ENCODE data around the gene CCNO. TPM values are rescaled to one million over a fixed set of nuclear protein-coding genes. Genes with fewer than 3 reads are reported as not detected.

The CCNO gene
- 7.1 to 8.7 TPM (median 8.6 TPM) in 5 replicates for total RNA-seq (2022; extraction: Qiagen RNA extraction; ENCODE audit: low read depth)

DNA sequence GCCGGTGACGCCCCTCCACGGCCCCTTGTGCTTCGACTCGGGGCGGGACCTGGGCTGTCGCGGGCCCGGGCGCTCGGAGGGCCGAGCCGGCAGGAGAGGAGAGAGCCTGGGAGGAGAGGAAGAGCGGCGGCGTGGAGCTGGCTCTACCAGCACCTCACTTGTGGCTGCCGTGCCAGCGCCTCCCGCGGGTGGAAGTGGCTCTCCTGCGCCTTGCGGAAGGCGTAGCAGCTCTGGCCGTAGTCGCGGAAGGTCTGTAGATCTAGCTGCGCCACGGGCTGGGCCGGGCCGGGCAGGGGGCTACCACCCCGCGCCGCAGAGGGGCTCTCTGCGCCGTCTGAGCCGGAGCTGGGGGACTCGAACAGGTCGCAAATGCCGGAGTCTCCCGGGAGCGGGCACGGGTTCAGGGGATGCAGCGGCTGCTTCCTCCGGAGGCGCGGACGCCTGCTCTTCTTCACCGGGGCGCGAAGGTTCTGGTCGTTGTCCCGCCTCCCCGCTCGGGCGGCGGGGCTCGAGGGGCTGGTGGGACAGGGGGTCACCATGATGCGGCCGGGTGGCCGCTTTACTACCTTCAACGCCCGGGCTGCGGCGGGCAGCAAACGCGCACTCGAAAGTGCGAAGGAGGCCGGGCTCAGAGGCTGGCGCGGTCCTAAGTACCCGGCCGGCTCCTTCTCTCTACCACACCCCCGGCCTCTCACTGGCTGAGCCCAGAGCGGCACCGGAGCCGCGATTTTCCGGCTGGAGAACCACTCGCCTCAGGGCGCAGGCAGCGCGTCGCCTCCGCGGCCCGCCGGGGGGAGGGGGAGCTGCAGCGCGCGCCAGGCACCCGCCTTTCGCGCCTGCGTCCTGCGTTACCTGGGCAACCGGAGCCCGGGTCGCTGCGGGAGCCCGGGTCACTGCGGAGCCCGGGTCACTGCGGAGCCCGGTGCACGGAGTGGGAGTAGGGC is at the start of gene CCNO:
Gene CCNO, minus strand, starts transcription at position 624 of the 944 bp plus-strand sequence. Its CDS starts 85 bp downstream, at position 539.

GRCh38 chr5:55226934-55227663 is 6.3 kb downstream of the CCNO start, which contains the start of gene MCIDAS:
MCIDAS (minus strand) TSS chr5:55227315; CDS start chr5:55227138, 177 bp downstream.

Other genes starting within 250 kb of the CCNO start
- not detected in 5 replicates for gene ESM1, start 248.0 kb downstream of the CCNO start, total RNA-seq (2022; extraction: Qiagen RNA extraction; ENCODE audit: low read depth)
- gene GZMK, start 209.4 kb downstream of the CCNO start, total RNA-seq (2022; extraction: Qiagen RNA extraction; ENCODE audit: low read depth), result not detected in 5 replicates
- gene GZMA, start 131.0 kb downstream of the CCNO start, total RNA-seq (2022; extraction: Qiagen RNA extraction; ENCODE audit: low read depth), result not detected in 5 replicates
- 37.5 to 49.4 TPM (median 44.5 TPM) in 5 replicates for gene GPX8, start 73.4 kb downstream of the CCNO start, total RNA-seq (2022; extraction: Qiagen RNA extraction; ENCODE audit: low read depth)
- 0.07 to 0.14 TPM (median 0.09 TPM) in 3 of 5 replicates, not detected in the others for gene CDC20B, start 60.4 kb downstream of the CCNO start, total RNA-seq (2022; extraction: Qiagen RNA extraction; ENCODE audit: low read depth)
- gene MCIDAS, start 6.3 kb downstream of the CCNO start, total RNA-seq (2022; extraction: Qiagen RNA extraction; ENCODE audit: low read depth), result 1.7 to 3.2 TPM (median 2.3 TPM) in 5 replicates
- 21.5 to 28.4 TPM (median 25.8 TPM) in 5 replicates for gene DHX29, start 74.1 kb upstream of the CCNO start, total RNA-seq (2022; extraction: Qiagen RNA extraction; ENCODE audit: low read depth)
- 35.5 to 50.1 TPM (median 44.0 TPM) in 5 replicates for gene MTREX, start 74.4 kb upstream of the CCNO start, total RNA-seq (2022; extraction: Qiagen RNA extraction; ENCODE audit: low read depth)

All from A549 treated with DMSO at 1 μM for 4 hours (cell line).